Endothelial cell of umbilical vein (primary cell): ENCODE data around the gene TMEM63B. TPM values are rescaled to one million over a fixed set of nuclear protein-coding genes. Genes with fewer than 3 reads are reported as not detected.

Source experiments
- BruUV-seq: library from RNA; stranded (reverse); fragments of 400-500 nt; replicated peaks from 2 replicates; lab custom pipeline; 2021; lab: Mats Ljungman, UMichigan
- CTCF ChIA-PET: fragments of 300-600, 350-600 bp; sonication (Branson Sonifier 250); formaldehyde crosslinking; loops from one replicate; lab custom pipeline; 2021; ENCODE audit warnings: antibody characterized with exemption, inconsistent platforms; lab: Charles Lee
- POLR2A ChIA-PET: fragments of 300-600, 350-600 bp; sonication (Branson Sonifier 250); formaldehyde crosslinking; loops from one replicate; lab custom pipeline; 2021; ENCODE audit warnings: antibody characterized with exemption, inconsistent platforms; lab: Charles Lee
- DNase-seq: peaks from one replicate; pipeline ENCODE4 v3.0.0-alpha.2; 2011; ENCODE audit warnings: low read depth, low spot score
- FAIRE-seq: peaks from 2 replicates; lab custom pipeline; 2011; peaks lifted over from hg19 to GRCh38; lab: Jason Lieb, UNC
- H2AFZ ChIP-seq: 2 replicates; pipeline ENCODE4 v1.6.0; 2012; ENCODE audit warnings: low read depth, low read length, control low read depth, inconsistent platforms
- H3K27ac ChIP-seq: 2 replicates; pipeline ENCODE4 v1.5.1; 2011; ENCODE audit warnings: low read depth, mild to moderate bottlenecking, control low read depth, low read length, moderate library complexity; ENCODE audit not compliant: insufficient read depth
- H3K27me3 ChIP-seq, 2 experiments: 2 replicates each; pipeline versions ENCODE4 v1.6.0 to v1.6.1; 2011; ENCODE audit warnings: low read length in 2 of 2, mixed read lengths in 1 of 2; ENCODE audit not compliant: control insufficient read depth in 2 of 2, insufficient read depth in 2 of 2
- H3K36me3 ChIP-seq, 2 experiments: 2 replicates in 1 of 2; 3 replicates in 1 of 2; pipeline ENCODE4 v1.5.1; 2011; ENCODE audit warnings: low read length in 2 of 2, mild to moderate bottlenecking in 1 of 2, moderate library complexity in 1 of 2; ENCODE audit not compliant: control insufficient read depth in 2 of 2, insufficient read depth in 2 of 2; ENCODE audit errors: extremely low read depth in 1 of 2
- H3K4me1 ChIP-seq: 3 replicates; pipeline ENCODE4 v1.5.1; 2011; ENCODE audit warnings: mild to moderate bottlenecking, low read length; ENCODE audit not compliant: control insufficient read depth, insufficient read depth; ENCODE audit errors: extremely low read depth
- H3K4me2 ChIP-seq: 2 replicates; pipeline ENCODE4 v1.6.1; 2011; ENCODE audit warnings: low read length, control low read depth, mixed read lengths; ENCODE audit not compliant: insufficient read depth
- H3K4me3 ChIP-seq, 3 experiments: fragments of 200-600 bp in 1 of 3; sonication (generic), shearing (Covaris generic) in 1 of 3; replicated peaks in 1 of 3; 2 replicates each; pipeline ENCODE4 v1.5.1; 2011 to 2016; ENCODE audit warnings: control low read depth in 3 of 3, low read length in 3 of 3, mild to moderate bottlenecking in 2 of 3, inconsistent platforms in 1 of 3, low read depth in 1 of 3, moderate library complexity in 1 of 3; ENCODE audit not compliant: insufficient read depth in 1 of 3
- H3K79me2 ChIP-seq: 2 replicates; pipeline ENCODE4 v1.6.0; 2012; ENCODE audit warnings: low read length, inconsistent platforms; ENCODE audit not compliant: control insufficient read depth, insufficient read depth
- H3K9ac ChIP-seq: replicated peaks from 2 replicates; pipeline ENCODE3; 2011; ENCODE audit warnings: low read length, control low read depth; ENCODE audit not compliant: insufficient read depth; ENCODE audit errors: extremely low read depth
- H3K9me1 ChIP-seq: replicated peaks from 3 replicates; pipeline ENCODE4 v1.6.0; 2011; ENCODE audit warnings: mild to moderate bottlenecking, low read length; ENCODE audit not compliant: control insufficient read depth, insufficient read depth; ENCODE audit errors: extremely low read depth
- H3K9me3 ChIP-seq: replicated peaks from 2 replicates; pipeline ENCODE4 v1.5.1; 2012; ENCODE audit warnings: low read length, inconsistent platforms; ENCODE audit not compliant: control insufficient read depth, insufficient read depth
- H4K20me1 ChIP-seq: replicated peaks from 2 replicates; pipeline ENCODE3; 2011; ENCODE audit warnings: mild to moderate bottlenecking, low read length; ENCODE audit not compliant: control insufficient read depth, insufficient read depth; ENCODE audit errors: extremely low read depth
- CTCF ChIP-seq, 2 donors: IDR thresholded peaks; 1 replicate in 1 of 2; 2 replicates in 1 of 2; pipeline ENCODE4 v1.5.1; 2011; ENCODE audit warnings: low read length in 2 of 2, mild to moderate bottlenecking in 2 of 2, moderate library complexity in 2 of 2, control low read depth in 1 of 2, inconsistent platforms in 1 of 2, low read depth in 1 of 2; ENCODE audit not compliant: insufficient read depth in 1 of 2; ENCODE audit errors: extremely low read depth in 1 of 2
- FOS ChIP-seq: IDR thresholded peaks from 2 replicates; pipeline ENCODE4 v1.6.1; 2011; ENCODE audit warnings: mild to moderate bottlenecking, low read length, moderate library complexity, borderline replicate concordance; ENCODE audit not compliant: insufficient read depth
- MYC ChIP-seq: IDR thresholded peaks from one replicate; pipeline ENCODE4 v1.6.1; 2011; ENCODE audit warnings: mild to moderate bottlenecking, low read depth, low read length
- POLR2A ChIP-seq: IDR thresholded peaks from 2 replicates; pipeline ENCODE4 v1.6.1; 2012; ENCODE audit warnings: low read depth, mild to moderate bottlenecking, control low read depth, low read length
- dilution Hi-C: fragments of 300-500 bp; cut with MboI; formaldehyde crosslinking; loops from one replicate; pipeline ENCODE4 v1.15.0; 2019; ENCODE audit warnings: low sequenced_read_pairs; ENCODE audit not compliant: extremely low pct_ligation_motif_present
- intact Hi-C: fragments of 100-400 bp; cut with micrococcal nuclease; formaldehyde crosslinking; loops from one replicate; pipeline ENCODE4 v1.10.0; 2022
- polyA plus RNA-seq, 4 experiments: library from polyadenylated mRNA; depleted of rRNA in 3 of 4; stranded (reverse) in 3 of 4; unstranded in 1 of 4; fragments of >200 nt; gene quantifications; 2 replicates each; pipeline versions ENCODE4 v1.2.1 to v1.2.3, GENCODE V29; 2011 to 2012; ENCODE audit warnings: missing spikeins in 1 of 4
- total RNA-seq: library from RNA; stranded (reverse); gene quantifications from 2 replicates; pipeline ENCODE4 v1.2.3, GENCODE V29; 2021

Gene TMEM63B
- total and polyA plus RNA-seq, 2 donors (not counting 3 experiments of a cell fraction or from before 2014, with no cell fraction given): 49.7 to 56.1 TPM

- intact Hi-C loops: no loop called here
- FAIRE-seq (no peak), DNase-seq (no peak)
- H3K4me1 ChIP-seq: peaks cover 42% of the 10 kb centered on the region
- CTCF ChIA-PET: interaction anchor here (1.7 to 6.1 kb wide), 3 partner anchors 10 to 59 kb away, joined by 4 to 148 read pairs (median 84); partner anchors contain the start of gene SLC29A1
- H3K4me3 ChIP-seq: no peak overlapping the region
- dilution Hi-C loops: no loop called here
- no peak overlapping the region for H3K9ac ChIP-seq
- H3K4me2 ChIP-seq: peak overlapping the region; percentile 5
- H3K79me2 ChIP-seq: no peaks in the 10 kb centered on the region
- POLR2A ChIA-PET: interaction anchor here (1.1 to 1.8 kb wide), 3 partner anchors 43 to 70 kb away, joined by 3 to 8 read pairs (median 4); partner anchors contain the start of genes HSP90AB1 and SLC29A1
- peak overlapping the region; percentile 91 for H3K27ac ChIP-seq
- no TSS peak for BruUV-seq
- H3K9me1 ChIP-seq: no peaks in the 10 kb centered on the region
- no peaks in the 10 kb centered on the region for H3K9me3 ChIP-seq
- H4K20me1 ChIP-seq: no peaks in the 10 kb centered on the region
- H3K36me3 ChIP-seq: no peaks in the 10 kb centered on the region
- TF ChIP-seq CTCF (IDR thresholded peaks at IDR 0.05; ENCODE audit: extremely low read depth in 1 of 2, insufficient read depth in 1 of 2, low read depth in 1 of 2, low read length in 2 of 2) (no peak), POLR2A (no peak), MYC (no peak), FOS (no peak)
- peak overlapping the region; percentile 10 for H2AFZ ChIP-seq
- H3K27me3 ChIP-seq: no peaks in the 10 kb centered on the region
These were observed 48.9 kb downstream of the TMEM63B start for GRCh38 chr6:44176130-44176761.
